Measurements from ENCODE around the gene WDR47.
"Not testable (repeated sequence)": the region's sequence is repeated elsewhere in the genome, so short reads cannot be mapped to it uniquely, and the experiment has no call there.

Gene WDR47

DNA sequence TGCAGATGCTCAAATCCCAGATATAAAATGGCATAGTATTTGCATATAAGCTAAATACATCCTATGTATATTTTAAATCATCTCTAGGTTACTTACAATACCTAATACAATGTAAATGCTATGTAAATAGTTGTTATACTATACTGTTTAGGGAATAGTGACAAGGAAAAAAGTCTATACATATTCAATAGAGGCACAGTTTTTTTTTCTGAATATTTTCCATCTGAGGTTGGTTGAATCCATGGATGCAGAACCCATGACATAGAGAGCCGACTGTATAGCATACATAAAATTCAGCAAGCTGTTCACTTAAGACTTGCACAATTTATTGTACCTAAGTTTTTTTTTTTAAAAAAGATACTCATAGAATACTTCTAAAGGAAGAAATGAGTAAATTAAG lies 27.4 kb upstream of the WDR47 start:
- Histone ChIP-seq H3K9me3 (ENCODE audit: control insufficient read depth, insufficient read depth, low read length) (no peaks in the 10 kb centered on the region), H3K4me1 (ENCODE audit: insufficient read depth, low read length) (no peaks in the 10 kb centered on the region), H3K9ac (ENCODE audit: low read depth, low read length) (no peak overlapping the region), H3K36me3 (ENCODE audit: insufficient read depth, low read length) (peaks cover 2% of the 10 kb centered on the region; the same call in 1 of the 2 replicates)

DNA sequence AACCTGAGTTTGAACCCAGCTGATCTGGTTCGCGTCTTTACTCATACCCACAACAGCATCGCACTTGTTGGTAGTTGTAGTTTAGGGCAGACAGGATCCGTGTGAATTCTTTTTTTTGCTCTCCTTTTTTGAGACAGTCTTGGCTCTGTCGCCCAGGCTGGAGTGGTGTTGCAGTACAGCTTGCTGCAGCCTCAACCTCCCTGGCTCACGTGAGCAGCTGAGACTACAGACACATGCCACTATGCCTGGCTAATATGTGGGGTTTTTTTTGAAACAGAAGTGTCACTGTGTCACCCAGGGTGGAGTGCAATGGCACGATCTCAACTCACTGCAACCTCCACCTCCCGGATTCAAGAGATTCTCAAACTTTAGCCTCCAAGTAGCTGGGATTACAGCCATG lies 26.0 kb upstream of the WDR47 start:
- Histone ChIP-seq H3K4me1 (ENCODE audit: insufficient read depth, low read length) (no peaks in the 10 kb centered on the region), H3K36me3 (ENCODE audit: insufficient read depth, low read length) (peaks cover 2% of the 10 kb centered on the region), H3K9ac (ENCODE audit: low read depth, low read length) (no peak overlapping the region)

DNA sequence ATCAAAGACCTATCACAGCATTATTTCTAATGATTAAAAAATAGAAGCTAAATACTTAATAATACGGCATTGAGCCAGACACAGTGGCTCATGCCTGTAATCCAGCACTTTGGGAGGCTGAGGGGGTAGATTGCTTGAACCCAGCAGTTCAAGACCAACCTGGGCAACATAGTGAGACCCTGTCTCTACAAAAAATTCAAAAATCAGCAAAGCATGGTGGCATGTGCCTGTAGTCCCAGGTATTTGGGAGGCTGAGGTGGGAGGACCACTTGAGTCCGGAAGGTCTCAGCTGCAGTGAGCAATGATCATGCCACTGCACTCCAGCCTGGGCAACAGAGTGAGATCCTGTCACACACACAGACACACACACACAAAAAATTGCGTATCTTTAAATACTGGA lies 23.2 kb upstream of the WDR47 start:
- H3K9me3 ChIP-seq (ENCODE audit: control insufficient read depth, insufficient read depth, low read length), result no peaks in the 10 kb centered on the region
- H3K36me3 ChIP-seq (ENCODE audit: insufficient read depth, low read length), result peaks cover 2% of the 10 kb centered on the region
- H3K4me1 ChIP-seq (ENCODE audit: insufficient read depth, low read length), result no peaks in the 10 kb centered on the region
- no peak overlapping the region for H3K9ac ChIP-seq (ENCODE audit: low read depth, low read length)

More for the DNA sequence above, 26.0 kb upstream of the WDR47 start:
- no peaks in the 10 kb centered on the region for H3K9me3 ChIP-seq (ENCODE audit: control insufficient read depth, insufficient read depth, low read length)

DNA sequence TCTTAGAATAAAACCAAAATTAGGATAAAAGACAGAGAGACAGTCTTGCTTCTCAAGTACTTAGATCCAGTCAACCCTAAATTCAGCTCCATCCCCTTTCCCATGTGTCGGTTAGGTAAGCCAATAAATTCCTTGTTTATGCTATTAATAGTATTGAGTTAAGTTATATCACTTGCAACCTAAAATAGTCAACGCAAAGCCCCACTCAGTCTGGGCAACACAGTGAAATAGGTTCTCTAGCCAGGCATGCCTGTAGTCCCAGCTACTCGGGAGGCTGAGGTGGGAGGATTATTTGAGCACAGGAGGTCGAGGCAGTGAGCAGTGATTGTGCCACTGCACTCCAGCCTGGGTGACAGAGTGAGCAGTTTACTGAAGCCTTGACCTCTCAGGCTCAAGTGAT lies 19.3 kb upstream of the WDR47 start:
- no peaks in the 10 kb centered on the region; the same call in none of the 2 replicates for H3K36me3 ChIP-seq (ENCODE audit: insufficient read depth, low read length)
- no peaks in the 10 kb centered on the region for H3K9me3 ChIP-seq (ENCODE audit: control insufficient read depth, insufficient read depth, low read length)
- H3K9ac ChIP-seq (ENCODE audit: low read depth, low read length), result no peak overlapping the region
- no peaks in the 10 kb centered on the region for H3K4me1 ChIP-seq (ENCODE audit: insufficient read depth, low read length)

DNA sequence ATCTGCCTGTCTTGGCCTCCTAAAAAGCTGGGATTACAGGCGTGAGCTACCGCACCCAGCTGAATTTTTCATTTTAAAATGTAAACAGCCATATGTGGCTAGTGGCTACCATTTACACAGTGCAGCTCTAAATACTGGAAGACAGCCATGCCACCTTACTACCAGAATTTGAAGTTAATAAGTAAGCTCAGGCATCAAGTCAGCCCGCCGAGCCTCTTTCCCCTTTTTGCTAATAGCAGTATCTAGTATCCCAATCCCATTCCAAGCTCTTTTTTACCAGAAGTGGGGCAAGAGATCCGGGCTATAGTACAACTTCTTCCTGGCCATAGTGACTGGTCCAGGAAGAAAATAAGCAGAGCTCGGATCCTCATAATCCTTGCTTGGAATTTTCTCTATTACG lies 18.8 kb upstream of the WDR47 start:
- no peaks in the 10 kb centered on the region for H3K9me3 ChIP-seq (ENCODE audit: control insufficient read depth, insufficient read depth, low read length)
- H3K36me3 ChIP-seq (ENCODE audit: insufficient read depth, low read length), result no peaks in the 10 kb centered on the region; the same call in none of the 2 replicates
- H3K4me1 ChIP-seq (ENCODE audit: insufficient read depth, low read length), result no peaks in the 10 kb centered on the region
- no peak overlapping the region for H3K9ac ChIP-seq (ENCODE audit: low read depth, low read length)

DNA sequence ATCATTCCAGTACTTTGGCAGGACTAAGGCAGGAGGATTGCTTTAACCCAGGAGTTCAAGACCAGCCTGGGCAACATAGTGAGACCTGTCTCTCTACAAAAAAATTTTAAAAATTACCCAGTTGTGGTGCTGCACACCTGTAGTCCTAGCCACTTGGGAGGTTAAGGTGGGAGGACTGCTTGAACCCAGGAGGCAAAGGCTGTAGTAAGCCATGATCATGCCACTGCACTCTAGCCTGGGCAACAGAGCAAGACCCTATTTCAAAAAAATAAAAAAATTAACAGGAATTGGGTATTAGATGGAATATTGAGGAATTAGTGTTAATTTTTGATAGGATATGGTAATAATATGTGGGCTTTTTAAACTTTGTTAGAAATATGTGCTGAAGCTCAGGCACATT lies 17.1 kb upstream of the WDR47 start:
- H3K9ac ChIP-seq (ENCODE audit: low read depth, low read length), result no peak overlapping the region
- no peaks in the 10 kb centered on the region; the same call in 1 of the 2 replicates for H3K36me3 ChIP-seq (ENCODE audit: insufficient read depth, low read length)
- H3K9me3 ChIP-seq (ENCODE audit: control insufficient read depth, insufficient read depth, low read length), result no peaks in the 10 kb centered on the region
- H3K4me1 ChIP-seq (ENCODE audit: insufficient read depth, low read length), result no peaks in the 10 kb centered on the region

DNA sequence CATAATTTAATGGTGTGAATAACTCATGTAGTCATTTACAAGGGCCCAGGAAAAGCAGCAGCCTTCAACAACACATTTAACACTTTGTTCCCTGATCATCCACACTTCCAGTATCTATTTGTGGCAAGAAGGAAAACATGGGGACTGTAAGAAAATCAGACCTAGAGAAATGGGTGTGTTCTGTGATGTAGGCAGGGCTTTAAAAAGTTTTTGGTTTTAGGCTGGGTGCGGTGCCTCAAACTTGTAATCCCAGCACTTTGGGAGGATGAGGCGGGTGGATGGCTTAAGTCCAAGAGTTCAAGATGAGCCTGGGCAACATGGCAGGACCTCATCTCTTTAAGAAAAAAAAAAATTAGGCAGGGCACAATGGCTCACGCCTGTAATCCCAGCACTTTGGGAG lies 14.2 kb upstream of the WDR47 start:
- Histone ChIP-seq H3K9me3 (ENCODE audit: control insufficient read depth, insufficient read depth, low read length) (no peaks in the 10 kb centered on the region), H3K9ac (ENCODE audit: low read depth, low read length) (no peak overlapping the region), H3K4me1 (ENCODE audit: insufficient read depth, low read length) (no peaks in the 10 kb centered on the region), H3K36me3 (ENCODE audit: insufficient read depth, low read length) (no peaks in the 10 kb centered on the region)

DNA sequence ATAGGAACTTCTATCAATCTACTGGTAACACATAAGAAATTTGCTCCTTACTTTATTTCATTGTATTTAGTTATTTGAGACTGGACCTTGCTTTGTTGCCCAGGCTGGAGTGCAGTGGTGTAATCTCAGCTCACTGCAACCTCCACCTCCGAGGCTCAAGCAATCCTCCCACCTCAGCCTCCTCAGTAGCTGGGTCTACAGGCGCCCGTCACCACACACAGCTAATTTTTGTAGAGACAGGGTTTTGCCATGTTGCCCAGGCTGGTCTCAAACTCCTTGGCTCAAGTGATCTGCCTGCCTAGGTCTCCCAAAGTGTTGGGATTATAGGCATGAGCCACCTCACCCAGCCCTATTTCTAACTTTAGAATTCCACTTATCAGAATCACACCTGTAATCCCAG lies 10.2 kb upstream of the WDR47 start:
- not testable (repeated sequence) for H3K36me3 ChIP-seq (ENCODE audit: insufficient read depth, low read length); H3K9me3 ChIP-seq (ENCODE audit: control insufficient read depth, insufficient read depth, low read length); H3K4me1 ChIP-seq (ENCODE audit: insufficient read depth, low read length); H3K9ac ChIP-seq (ENCODE audit: low read depth, low read length)

DNA sequence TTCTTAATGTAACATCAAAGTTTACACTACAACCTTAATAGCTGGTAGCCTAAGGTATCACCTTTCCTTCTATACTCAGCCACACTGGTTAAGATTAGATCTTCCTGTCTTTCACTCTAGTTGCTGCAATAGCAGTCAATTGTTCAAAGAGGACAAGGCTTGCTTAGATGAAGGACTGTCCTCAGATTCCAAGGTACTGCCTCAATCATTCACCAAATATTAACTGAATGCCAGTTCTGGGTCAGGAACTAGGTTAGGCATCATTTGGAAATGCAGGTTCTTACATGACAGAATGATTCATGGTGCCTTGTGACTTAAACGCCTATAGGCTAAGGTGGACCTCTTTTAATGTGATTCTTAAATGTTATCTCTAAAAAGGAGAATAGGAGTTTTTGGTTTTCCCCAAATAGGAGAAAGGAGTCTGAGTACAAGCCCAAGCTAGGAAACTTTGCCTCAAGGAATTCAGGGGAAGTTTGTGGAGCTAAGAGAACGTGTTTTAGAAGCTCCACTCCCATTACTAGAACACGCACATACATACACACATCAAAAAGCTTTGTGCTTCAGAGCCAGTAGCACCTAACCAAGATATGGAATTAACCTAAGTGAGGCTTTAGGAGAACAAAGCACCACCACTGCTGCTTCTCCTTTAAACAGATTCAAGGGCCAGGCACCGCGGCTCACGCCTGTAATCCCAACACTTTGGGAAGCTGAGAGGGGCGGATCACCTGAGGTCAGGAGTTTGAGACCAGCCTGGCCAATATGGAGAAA lies 8.5 kb upstream of the WDR47 start:
- Histone ChIP-seq H3K9ac (ENCODE audit: low read depth, low read length) (no peak overlapping the region), H3K4me1 (ENCODE audit: insufficient read depth, low read length) (no peaks in the 10 kb centered on the region)

DNA sequence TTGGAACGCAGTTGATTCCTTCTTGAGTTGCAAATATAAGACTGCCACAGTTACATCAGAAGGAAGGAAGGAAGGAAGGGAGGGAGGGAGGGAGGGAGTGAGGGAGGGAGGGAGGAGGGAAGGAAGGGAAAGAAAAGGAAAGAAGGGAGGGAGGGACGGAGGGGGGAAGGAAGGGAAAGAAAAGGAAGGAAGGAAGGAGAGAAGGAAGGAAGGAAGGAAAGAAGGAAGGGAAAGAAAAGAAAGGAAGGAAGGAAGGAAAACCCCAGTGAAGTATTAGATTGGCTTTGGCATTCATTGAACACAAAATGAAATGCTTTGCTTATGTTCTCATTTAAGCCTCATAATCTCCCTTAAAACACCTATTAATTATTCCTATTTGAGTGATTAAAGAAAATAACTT lies 6.4 kb upstream of the WDR47 start:
- Histone ChIP-seq H3K9ac (ENCODE audit: low read depth, low read length) (no peak overlapping the region), H3K36me3 (ENCODE audit: insufficient read depth, low read length) (no peaks in the 10 kb centered on the region), H3K9me3 (ENCODE audit: control insufficient read depth, insufficient read depth, low read length) (no peaks in the 10 kb centered on the region), H3K4me1 (ENCODE audit: insufficient read depth, low read length) (no peaks in the 10 kb centered on the region)

More for the DNA sequence above, 8.5 kb upstream of the WDR47 start:
- no peaks in the 10 kb centered on the region for H3K9me3 ChIP-seq (ENCODE audit: control insufficient read depth, insufficient read depth, low read length)
- no peaks in the 10 kb centered on the region for H3K36me3 ChIP-seq (ENCODE audit: insufficient read depth, low read length)

DNA sequence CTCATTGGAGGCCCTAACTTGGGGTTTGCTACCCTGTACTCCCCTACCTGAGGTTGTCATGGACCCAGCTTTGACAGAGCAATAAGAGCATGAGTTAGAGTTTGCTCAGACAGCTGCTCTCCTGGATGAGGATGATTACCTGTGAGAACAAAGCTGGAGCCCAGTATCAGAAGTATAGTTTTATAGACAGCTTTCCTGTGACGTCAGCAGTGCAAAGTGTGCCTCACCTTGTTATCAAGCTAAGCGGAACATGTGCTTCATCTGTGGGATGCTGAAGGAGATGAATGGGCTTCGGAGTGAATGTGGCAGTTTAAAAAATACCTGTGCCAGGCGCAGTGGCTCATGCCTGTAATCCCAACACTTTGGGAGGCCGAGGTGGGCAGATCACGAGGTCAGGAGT lies 5.4 kb upstream of the WDR47 start:
- Histone ChIP-seq H3K36me3 (ENCODE audit: insufficient read depth, low read length) (no peaks in the 10 kb centered on the region), H3K4me1 (ENCODE audit: insufficient read depth, low read length) (no peaks in the 10 kb centered on the region), H3K9ac (ENCODE audit: low read depth, low read length) (no peak overlapping the region)

DNA sequence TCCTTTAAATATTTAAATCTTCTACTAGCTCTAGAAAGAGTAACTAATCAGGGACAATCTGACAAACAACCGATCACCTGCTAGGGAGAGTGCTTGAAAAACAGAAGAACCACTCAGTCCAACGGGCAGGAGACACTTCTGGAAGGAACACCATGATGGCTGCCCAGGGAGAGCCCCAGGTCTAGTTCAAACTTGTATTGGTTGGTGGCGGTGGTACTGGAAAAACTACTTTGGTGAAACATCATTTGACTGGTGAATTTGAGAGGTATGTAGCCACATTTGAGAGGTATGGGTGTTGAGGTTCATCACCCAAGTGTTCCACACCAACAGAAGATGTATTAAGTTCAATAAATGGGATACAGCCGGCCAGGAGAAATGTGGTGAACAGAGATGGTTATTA lies 4.8 kb upstream of the WDR47 start:
- Histone ChIP-seq H3K9me3 (ENCODE audit: control insufficient read depth, insufficient read depth, low read length) (no peaks in the 10 kb centered on the region), H3K9ac (ENCODE audit: low read depth, low read length) (no peak overlapping the region), H3K36me3 (ENCODE audit: insufficient read depth, low read length) (no peaks in the 10 kb centered on the region), H3K4me1 (ENCODE audit: insufficient read depth, low read length) (no peaks in the 10 kb centered on the region)

More for the DNA sequence above, 5.4 kb upstream of the WDR47 start:
- no peaks in the 10 kb centered on the region for H3K9me3 ChIP-seq (ENCODE audit: control insufficient read depth, insufficient read depth, low read length)

DNA sequence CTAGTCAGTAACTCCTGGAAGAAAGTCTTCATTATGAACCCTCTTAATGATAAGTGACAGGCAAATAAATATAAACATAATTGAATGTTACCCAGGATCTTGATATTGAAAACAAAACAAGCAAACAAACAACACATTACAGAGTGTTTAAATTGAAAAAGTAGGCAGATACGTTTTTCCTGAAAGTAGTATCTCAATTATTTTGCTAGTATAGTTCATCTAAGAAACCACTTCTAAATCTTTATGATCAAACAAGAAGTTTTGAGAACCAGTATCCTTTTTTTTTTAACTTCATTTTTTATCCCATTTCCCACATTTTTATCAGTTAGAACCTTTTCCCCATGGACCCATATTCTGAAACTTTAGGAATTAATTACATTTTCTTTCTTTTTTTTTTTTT lies 3.7 kb upstream of the WDR47 start:
- H3K36me3 ChIP-seq (ENCODE audit: insufficient read depth, low read length), result no peaks in the 10 kb centered on the region
- H3K9ac ChIP-seq (ENCODE audit: low read depth, low read length), result no peak overlapping the region
- no peaks in the 10 kb centered on the region for H3K9me3 ChIP-seq (ENCODE audit: control insufficient read depth, insufficient read depth, low read length)
- H3K4me1 ChIP-seq (ENCODE audit: insufficient read depth, low read length), result no peaks in the 10 kb centered on the region

DNA sequence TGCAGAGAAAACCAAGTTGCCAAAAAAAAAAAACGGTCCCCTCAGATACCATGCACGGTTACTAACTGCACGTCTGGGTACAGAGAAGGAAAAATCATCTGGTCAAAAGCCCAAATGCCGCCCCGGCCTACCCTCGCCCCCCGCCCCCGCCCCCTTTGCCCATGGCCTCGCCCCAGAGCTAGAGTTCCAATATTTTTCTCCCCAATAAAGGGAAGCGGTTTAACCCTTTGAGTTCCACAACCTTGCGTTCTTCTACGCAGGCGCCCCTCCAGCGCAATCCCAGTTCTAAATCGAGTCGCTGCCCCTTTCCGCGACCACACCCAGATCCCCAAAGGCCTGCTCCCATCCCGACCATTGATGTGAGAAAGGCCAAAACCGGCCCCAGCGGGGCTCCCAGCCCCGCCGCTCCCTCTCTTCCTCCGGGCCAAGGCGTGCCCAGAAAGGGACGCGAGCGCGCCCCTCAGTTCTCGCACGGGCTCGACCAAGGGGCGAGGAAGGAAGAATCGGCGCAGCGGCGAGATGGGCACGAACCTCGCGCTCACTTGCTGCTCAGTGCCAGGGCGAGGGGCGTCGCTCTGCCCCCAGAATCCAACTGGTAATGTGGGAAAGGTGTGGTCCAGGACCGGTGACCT lies 797 bp downstream of the WDR47 start:
- peaks cover 4% of the 10 kb centered on the region; the same call in 1 of the 2 replicates for H3K4me1 ChIP-seq (ENCODE audit: insufficient read depth, low read length)
- H3K9ac ChIP-seq (ENCODE audit: low read depth, low read length), result peak overlapping the region; percentile 85
- no peaks in the 10 kb centered on the region for H3K36me3 ChIP-seq (ENCODE audit: insufficient read depth, low read length)
- H3K9me3 ChIP-seq (ENCODE audit: control insufficient read depth, insufficient read depth, low read length), result no peaks in the 10 kb centered on the region

DNA sequence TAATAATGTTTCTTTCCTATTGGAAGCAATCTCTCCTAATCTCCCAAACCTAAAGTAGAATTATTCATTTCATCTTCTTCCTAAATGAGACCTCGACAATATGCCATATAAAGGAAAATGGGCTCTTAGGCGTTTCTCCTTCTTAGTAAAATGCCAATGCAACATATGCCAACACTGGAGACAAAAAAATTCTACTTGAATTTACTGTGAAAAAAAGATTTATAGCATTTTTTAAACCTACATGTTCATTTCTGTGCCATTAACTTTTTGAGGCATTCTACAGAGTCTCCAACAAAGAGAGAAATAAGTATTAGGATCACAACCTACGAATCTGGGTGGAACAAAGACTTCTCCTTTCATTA lies 1.3 kb downstream of the WDR47 start:
- H3K4me1 ChIP-seq (ENCODE audit: insufficient read depth, low read length), result peaks cover 4% of the 10 kb centered on the region; the same call in 1 of the 2 replicates
- H3K36me3 ChIP-seq (ENCODE audit: insufficient read depth, low read length), result no peaks in the 10 kb centered on the region
- peak overlapping the region; percentile 85 for H3K9ac ChIP-seq (ENCODE audit: low read depth, low read length)
- no peaks in the 10 kb centered on the region for H3K9me3 ChIP-seq (ENCODE audit: control insufficient read depth, insufficient read depth, low read length)
